IMR-90 (cell line): ENCODE measurements around the gene FIBCD1. TPM values are rescaled to one million over a fixed set of nuclear protein-coding genes. Genes with fewer than 3 reads are reported as not detected.

Source experiments
- ATAC-seq: fragments of 200-7000 bp; cut with Tn5 transposase; 2 replicates; pipeline ENCODE4 v1.9.1; 2020; ENCODE audit warnings: low read depth, mild to moderate bottlenecking, moderate library complexity
- BruUV-seq: library from RNA; stranded (reverse); fragments of 400-500 nt; replicated peaks from 2 replicates; lab custom pipeline; 2021; lab: Mats Ljungman, UMichigan
- CTCF ChIA-PET: fragments of 300-600 bp; formaldehyde crosslinking; extraction: SDS; loops from one replicate; lab custom pipeline; 2021; ENCODE audit warnings: antibody characterized with exemption; lab: Yijun Ruan, JAX
- POLR2A ChIA-PET: fragments of 300-600 bp; sonication (Branson Sonifier 250); formaldehyde crosslinking; loops from one replicate; lab custom pipeline; 2022; ENCODE audit warnings: antibody characterized with exemption; ENCODE audit not compliant: unreplicated experiment; lab: Charles Lee
- DNase-seq: peaks from one replicate; pipeline ENCODE4 v3.0.0; 2013
- H2AFZ ChIP-seq: replicated peaks from 2 replicates; pipeline ENCODE3; 2013; ENCODE audit warnings: low read length, mild to moderate bottlenecking; ENCODE audit not compliant: poor library complexity
- H2AK5ac ChIP-seq: 2 replicates; pipeline ENCODE4 v1.6.1; 2013; ENCODE audit warnings: low read depth, low read length, inconsistent platforms
- H2AK9ac ChIP-seq: replicated peaks from 2 replicates; pipeline ENCODE3; 2013; ENCODE audit warnings: mild to moderate bottlenecking, low read depth, low read length, moderate library complexity; ENCODE audit not compliant: poor library complexity
- H2BK120ac ChIP-seq: 2 replicates; pipeline ENCODE4 v1.6.1; 2013; ENCODE audit warnings: low read depth, low read length, inconsistent platforms
- H2BK15ac ChIP-seq: 3 replicates; pipeline ENCODE4 v1.6.1; 2013; ENCODE audit warnings: low read depth, low read length, inconsistent platforms
- H2BK20ac ChIP-seq: 2 replicates; pipeline ENCODE4 v1.6.1; 2013; ENCODE audit warnings: low read depth, mild to moderate bottlenecking, inconsistent platforms, low read length, moderate library complexity
- H2BK5ac ChIP-seq: 2 replicates; pipeline ENCODE4 v1.6.1; 2013; ENCODE audit warnings: mild to moderate bottlenecking, low read depth, low read length, inconsistent platforms; ENCODE audit not compliant: poor library complexity, severe bottlenecking
- H3K14ac ChIP-seq: replicated peaks from 2 replicates; pipeline ENCODE4 v1.6.1; 2013; ENCODE audit warnings: low read depth, low read length, inconsistent platforms
- H3K18ac ChIP-seq: 2 replicates; pipeline ENCODE4 v1.6.1; 2013; ENCODE audit warnings: low read depth, low read length, control low read depth
- H3K23ac ChIP-seq: 2 replicates; pipeline ENCODE4 v1.6.1; 2013; ENCODE audit warnings: low read depth, low read length, inconsistent platforms
- H3K27ac ChIP-seq: 2 replicates; pipeline ENCODE4 v1.5.1; 2013; ENCODE audit warnings: mild to moderate bottlenecking, control low read depth, low read length; ENCODE audit not compliant: insufficient read depth
- H3K27me3 ChIP-seq: 2 replicates; pipeline ENCODE4 v1.6.1; 2013; ENCODE audit warnings: low read length; ENCODE audit not compliant: control insufficient read depth, insufficient read depth
- H3K36me3 ChIP-seq: 2 replicates; pipeline ENCODE4 v1.6.1; 2013; ENCODE audit warnings: low read length, mixed read lengths; ENCODE audit not compliant: control insufficient read depth, insufficient read depth
- H3K4ac ChIP-seq: 2 replicates; pipeline ENCODE4 v1.6.1; 2013; ENCODE audit warnings: low read depth, low read length, inconsistent platforms
- H3K4me1 ChIP-seq: 2 replicates; pipeline ENCODE4 v1.6.1; 2013; ENCODE audit warnings: low read length, mixed read lengths; ENCODE audit not compliant: control insufficient read depth, insufficient read depth
- H3K4me2 ChIP-seq: 2 replicates; pipeline ENCODE4 v1.6.1; 2013; ENCODE audit warnings: low read depth, mild to moderate bottlenecking, control low read depth, low read length, moderate library complexity
- H3K4me3 ChIP-seq: 2 replicates; pipeline ENCODE4 v1.5.1; 2013; ENCODE audit warnings: low read depth, mild to moderate bottlenecking, control low read depth, low read length, moderate library complexity; ENCODE audit not compliant: insufficient read depth
- H3K56ac ChIP-seq: 2 replicates; pipeline ENCODE4 v1.6.1; 2013; ENCODE audit warnings: low read length, inconsistent platforms; ENCODE audit not compliant: insufficient read depth; ENCODE audit errors: extremely low read depth
- H3K79me1 ChIP-seq, 2 experiments: 2 replicates each; pipeline ENCODE4 v1.6.1; 2013; ENCODE audit warnings: low read length in 2 of 2, inconsistent platforms in 1 of 2, low read depth in 1 of 2
- H3K9ac ChIP-seq: 2 replicates; pipeline ENCODE4 v1.6.1; 2013; ENCODE audit warnings: low read depth, low read length, control low read depth
- H3K9me1 ChIP-seq: 2 replicates; pipeline ENCODE4 v1.6.1; 2013; ENCODE audit warnings: low read length, inconsistent platforms; ENCODE audit not compliant: insufficient read depth
- H3K9me3 ChIP-seq: 2 replicates; pipeline ENCODE4 v1.6.1; 2013; ENCODE audit warnings: low read length; ENCODE audit not compliant: control insufficient read depth, insufficient read depth
- H4K20me1 ChIP-seq: 2 replicates; pipeline ENCODE4 v1.6.1; 2013; ENCODE audit warnings: low read length, inconsistent platforms; ENCODE audit not compliant: insufficient read depth
- H4K5ac ChIP-seq: 2 replicates; pipeline ENCODE4 v1.6.1; 2013; ENCODE audit warnings: mild to moderate bottlenecking, low read depth, low read length, control low read depth
- H4K8ac ChIP-seq, 2 experiments: 2 replicates each; pipeline ENCODE4 v1.6.1; 2013; ENCODE audit warnings: low read depth in 2 of 2, low read length in 2 of 2, control low read depth in 1 of 2, inconsistent platforms in 1 of 2
- H4K91ac ChIP-seq: 2 replicates; pipeline ENCODE4 v1.6.1; 2013; ENCODE audit warnings: low read depth, low read length, inconsistent platforms; ENCODE audit not compliant: insufficient read depth
- BHLHE40 ChIP-seq: fragments of 150-350 bp; IDR thresholded peaks from 2 replicates; pipeline ENCODE4 v1.6.1; 2016; ENCODE audit warnings: mild to moderate bottlenecking, low read depth, low read length
- CEBPB ChIP-seq: IDR thresholded peaks from 2 replicates; pipeline ENCODE4 v1.6.1; 2012; ENCODE audit warnings: low read depth, low read length, improper control_type of control experiment
- CHD1 ChIP-seq: IDR thresholded peaks from 2 replicates; pipeline ENCODE4 v1.6.1; 2012; ENCODE audit warnings: low read depth, low read length, improper control_type of control experiment
- ELK1 ChIP-seq: fragments of 150-350 bp; IDR thresholded peaks from 2 replicates; pipeline ENCODE4 v1.6.1; 2016; ENCODE audit warnings: low read depth, mild to moderate bottlenecking, low read length, moderate library complexity, borderline replicate concordance
- FOS ChIP-seq: fragments of 150-350 bp; IDR thresholded peaks from 2 replicates; pipeline ENCODE4 v1.6.1; 2016; ENCODE audit warnings: low read depth, low read length
- MAFK ChIP-seq: IDR thresholded peaks from 2 replicates; pipeline ENCODE4 v1.6.1; 2012; ENCODE audit warnings: low read depth, low read length, improper control_type of control experiment
- MAZ ChIP-seq: IDR thresholded peaks from 2 replicates; pipeline ENCODE4 v1.6.1; 2012; ENCODE audit warnings: low read depth, mild to moderate bottlenecking, low read length, improper control_type of control experiment, moderate library complexity, borderline replicate concordance
- MXI1 ChIP-seq: IDR thresholded peaks from 2 replicates; pipeline ENCODE4 v1.6.1; 2012; ENCODE audit warnings: low read depth, mild to moderate bottlenecking, low read length, moderate library complexity, borderline replicate concordance
- NFE2L2 ChIP-seq: fragments of 150-350 bp; IDR thresholded peaks from 2 replicates; pipeline ENCODE4 v1.6.1; 2016; ENCODE audit warnings: low read depth, mild to moderate bottlenecking, low read length
- POLR2A ChIP-seq: IDR thresholded peaks from 2 replicates; pipeline ENCODE4 v1.6.1; 2012; ENCODE audit warnings: mild to moderate bottlenecking, low read depth, low read length
- RAD21 ChIP-seq: IDR thresholded peaks from 2 replicates; pipeline ENCODE4 v1.6.1; 2012; ENCODE audit warnings: low read length, improper control_type of control experiment
- RFX5 ChIP-seq: IDR thresholded peaks from 2 replicates; pipeline ENCODE4 v1.8.0; 2012; ENCODE audit warnings: low read depth, mild to moderate bottlenecking, low read length, moderate library complexity
- SMC3 ChIP-seq: fragments of 150-350 bp; IDR thresholded peaks from 2 replicates; pipeline ENCODE4 v1.6.1; 2016; ENCODE audit warnings: low read depth, mild to moderate bottlenecking, antibody characterized with exemption, low read length, moderate library complexity
- USF2 ChIP-seq: fragments of 150-350 bp; IDR thresholded peaks from 2 replicates; pipeline ENCODE4 v1.6.1; 2017; ENCODE audit warnings: mild to moderate bottlenecking, antibody characterized with exemption, low read length, low read depth
- WGBS, 2 experiments: methylation state at CpG; one replicate each; pipeline versions ENCODE4 v1.1.5 to v1.1.7; 2013; ENCODE audit warnings: missing lambda C conversion rate in 2 of 2; ENCODE audit not compliant: insufficient read length in 1 of 2; ENCODE audit errors: extremely low coverage in 2 of 2; 5-methylcytosine and 5-hydroxymethylcytosine counted together
- dilution Hi-C: fragments of 300-500 bp; cut with HindIII; formaldehyde crosslinking; loops from one replicate; pipeline ENCODE4 v1.14.3; 2018; ENCODE audit warnings: low sequenced_read_pairs; ENCODE audit not compliant: unreplicated experiment
- in situ Hi-C: fragments of 300-500 bp; cut with MboI; formaldehyde crosslinking; loops from 3 replicates; pipeline ENCODE4 v1.14.3; 2019; ENCODE audit warnings: low sequenced_read_pairs, inconsistent platforms, mixed read lengths
- intact Hi-C: fragments of 100-400 bp; cut with micrococcal nuclease; formaldehyde crosslinking; loops from 2 replicates; pipeline ENCODE4 v1.10.0; 2022
- polyA plus RNA-seq, 3 experiments: library from polyadenylated mRNA; depleted of rRNA; stranded (reverse); fragments of >200 nt; gene quantifications; 2 replicates each; pipeline ENCODE4 v1.2.3, GENCODE V29; 2012; ENCODE audit warnings: low replicate concordance in 1 of 3
- total RNA-seq: library from RNA; depleted of rRNA; stranded (reverse); fragments of >200 nt; gene quantifications from 2 replicates; pipeline ENCODE4 v1.2.3, GENCODE V29; 2012
- TF ChIP-seq, protein P1 (sequence below): conservative IDR thresholded peaks from 2 replicates; pipeline ENCODE4 v1.5.1; 2012; ENCODE audit warnings: mild to moderate bottlenecking, low read depth, low read length, improper control_type of control experiment

The FIBCD1 gene
- total and polyA plus RNA-seq, 2 of the 4 experiments (the other 2 are of a cell fraction): 1.1 to 10.1 TPM

DNA sequence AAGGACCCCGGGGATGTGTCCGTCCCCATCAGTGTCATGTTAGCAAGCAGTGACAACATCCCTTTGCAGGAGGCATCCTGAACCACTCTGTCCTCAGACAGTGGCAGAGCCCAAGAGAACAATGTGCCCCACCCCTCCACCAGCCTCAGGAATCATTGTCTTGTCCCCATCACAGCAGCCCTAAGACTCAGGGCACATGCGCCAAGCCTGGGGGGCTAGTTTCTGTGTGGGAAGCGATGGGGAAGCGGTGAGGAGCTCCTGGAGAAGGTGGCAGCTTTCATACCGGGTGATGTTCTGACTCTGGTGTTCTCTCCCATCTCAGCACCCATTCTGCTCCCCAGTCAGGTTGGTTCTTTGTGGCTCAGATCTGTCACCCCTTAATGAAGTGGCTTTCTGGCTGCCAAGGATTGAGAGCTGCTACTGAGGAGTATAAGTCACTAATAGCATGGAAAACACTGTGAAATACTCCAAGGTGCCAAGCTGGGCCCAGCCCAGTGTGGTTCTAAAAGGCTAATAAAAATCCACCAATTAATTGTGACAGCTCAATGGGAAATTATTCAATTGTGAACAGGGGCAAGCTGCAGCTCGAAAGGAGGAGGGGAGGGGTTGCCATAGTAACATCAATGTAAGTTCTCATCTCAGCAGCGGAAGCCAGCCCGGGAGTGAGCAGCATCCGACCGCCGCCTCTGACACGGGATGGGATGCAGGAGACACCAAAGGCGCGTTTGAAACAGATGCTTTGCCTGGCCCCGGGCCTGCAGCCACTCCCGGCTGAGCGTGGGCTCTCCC is 47.2 kb downstream of the FIBCD1 start:
- Histone ChIP-seq H4K8ac (no peak overlapping the region), H3K4me3 (no peak overlapping the region), H4K5ac (no peak overlapping the region), H2BK20ac (no peak overlapping the region), H3K14ac (no peak overlapping the region), H4K91ac (no peak overlapping the region), H4K20me1 (peaks cover 28% of the 10 kb centered on the region), H3K4ac (no peak overlapping the region), H3K79me1 (peaks cover 5 to 26% of the 10 kb centered on the region in 2 experiments), H3K23ac (no peak overlapping the region), H3K9me3 (no peaks in the 10 kb centered on the region), H2AK5ac (no peak overlapping the region; the same call in 1 of the 2 replicates), H3K27me3 (no peaks in the 10 kb centered on the region), H3K4me1 (peaks cover 7% of the 10 kb centered on the region; the same call in 1 of the 2 replicates), H3K36me3 (peaks cover 62% of the 10 kb centered on the region), H2AFZ (peak overlapping the region; percentile 8), H3K4me2 (no peak overlapping the region), H3K9ac (no peak overlapping the region), H2AK9ac (peak overlapping the region; percentile 31), H3K27ac (no peak overlapping the region), H2BK120ac (no peak overlapping the region), H3K9me1 (peaks cover 4% of the 10 kb centered on the region; the same call in 1 of the 2 replicates), H3K56ac (no peak overlapping the region), H3K18ac (no peak overlapping the region), H2BK5ac (no peak overlapping the region), H2BK15ac (no peak overlapping the region)
- no peak for DNase-seq
- WGBS, 2 experiments: 89% methylated on average over 3 of the region's 18 CpGs; no CpG with 5 or more reads in 1 of the 2 experiments
- no peak for ATAC-seq
- ChIA-PET POLR2A (no interaction called here), CTCF (no interaction called here)
- in situ Hi-C loops (no loop called here), intact Hi-C loops (loop anchor here (5.0 kb wide), 3 partner anchors 45 to 155 kb away; partner anchors contain the start of gene FIBCD1), dilution Hi-C loops (no loop called here)
- no TSS peak for BruUV-seq
- no peak for TF ChIP-seq USF2
- TF ChIP-seq MXI1: no peak
- no peak for TF ChIP-seq SMC3
- no peak for TF ChIP-seq NFE2L2
- TF ChIP-seq MAFK: no peak
- TF ChIP-seq, protein P1, sequence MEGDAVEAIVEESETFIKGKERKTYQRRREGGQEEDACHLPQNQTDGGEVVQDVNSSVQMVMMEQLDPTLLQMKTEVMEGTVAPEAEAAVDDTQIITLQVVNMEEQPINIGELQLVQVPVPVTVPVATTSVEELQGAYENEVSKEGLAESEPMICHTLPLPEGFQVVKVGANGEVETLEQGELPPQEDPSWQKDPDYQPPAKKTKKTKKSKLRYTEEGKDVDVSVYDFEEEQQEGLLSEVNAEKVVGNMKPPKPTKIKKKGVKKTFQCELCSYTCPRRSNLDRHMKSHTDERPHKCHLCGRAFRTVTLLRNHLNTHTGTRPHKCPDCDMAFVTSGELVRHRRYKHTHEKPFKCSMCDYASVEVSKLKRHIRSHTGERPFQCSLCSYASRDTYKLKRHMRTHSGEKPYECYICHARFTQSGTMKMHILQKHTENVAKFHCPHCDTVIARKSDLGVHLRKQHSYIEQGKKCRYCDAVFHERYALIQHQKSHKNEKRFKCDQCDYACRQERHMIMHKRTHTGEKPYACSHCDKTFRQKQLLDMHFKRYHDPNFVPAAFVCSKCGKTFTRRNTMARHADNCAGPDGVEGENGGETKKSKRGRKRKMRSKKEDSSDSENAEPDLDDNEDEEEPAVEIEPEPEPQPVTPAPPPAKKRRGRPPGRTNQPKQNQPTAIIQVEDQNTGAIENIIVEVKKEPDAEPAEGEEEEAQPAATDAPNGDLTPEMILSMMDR: no peak
- no peak for TF ChIP-seq CEBPB
- TF ChIP-seq RFX5: no peak
- TF ChIP-seq FOS: no peak
- no peak for TF ChIP-seq CHD1
- no peak for TF ChIP-seq ELK1
- no peak for TF ChIP-seq BHLHE40
- no peak for TF ChIP-seq MAZ
- no peak for TF ChIP-seq POLR2A
- TF ChIP-seq RAD21: no peak
